T-helper 22 cell (primary cell): ENCODE measurements around the gene NAA60.
"Not testable (repeated sequence)": the region's sequence is repeated elsewhere in the genome, so short reads cannot be mapped to it uniquely, and the experiment has no call there.

Experiments
- DNase-seq: peaks from one replicate; pipeline ENCODE4 v3.0.0-alpha.2; 2020; ENCODE audit warnings: low read depth

Gene NAA60

DNA sequence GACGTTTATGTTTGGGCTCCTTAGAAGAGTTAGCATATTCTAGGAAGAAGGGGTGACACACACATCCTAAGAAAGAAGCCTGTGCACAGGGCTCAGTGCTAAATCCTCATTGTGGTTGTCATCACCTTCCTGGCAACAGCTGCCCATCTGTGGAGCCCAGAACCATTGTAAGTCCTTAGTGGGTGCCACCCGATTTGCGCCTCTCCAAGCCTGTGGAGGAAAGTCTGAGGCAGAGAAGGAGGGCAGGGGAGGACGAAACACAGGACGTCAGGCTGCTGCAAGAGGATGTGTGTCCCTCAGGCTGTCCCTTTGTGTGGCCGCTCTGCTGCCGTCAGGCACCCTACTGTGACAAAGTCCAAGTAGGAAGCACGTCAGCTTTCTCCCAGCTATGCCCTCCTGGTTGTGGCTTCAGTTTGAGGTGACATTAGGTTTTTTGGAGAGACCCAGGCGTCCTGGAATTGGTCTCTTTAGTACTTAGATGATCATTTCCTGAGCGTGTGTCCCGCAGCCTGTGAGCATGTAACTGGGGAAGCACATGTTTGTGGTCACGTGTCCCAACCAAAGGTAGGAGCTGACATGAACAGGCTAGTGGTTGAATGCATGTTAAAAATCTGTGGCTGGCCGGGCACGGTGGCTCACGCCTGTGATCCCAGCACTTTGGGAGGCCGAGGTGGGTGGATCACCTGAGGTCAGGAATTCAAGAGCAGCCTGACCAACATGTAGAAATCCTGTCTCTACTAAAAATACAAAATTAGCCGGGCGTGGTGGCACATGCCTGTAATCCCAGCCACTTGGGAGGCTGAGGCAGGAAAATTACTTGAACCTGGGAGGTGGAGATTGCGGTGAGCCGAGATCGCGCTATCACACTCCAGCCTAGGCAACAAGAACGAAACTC is 68.1 kb downstream of the NAA60 start:
- no peak for DNase-seq

DNA sequence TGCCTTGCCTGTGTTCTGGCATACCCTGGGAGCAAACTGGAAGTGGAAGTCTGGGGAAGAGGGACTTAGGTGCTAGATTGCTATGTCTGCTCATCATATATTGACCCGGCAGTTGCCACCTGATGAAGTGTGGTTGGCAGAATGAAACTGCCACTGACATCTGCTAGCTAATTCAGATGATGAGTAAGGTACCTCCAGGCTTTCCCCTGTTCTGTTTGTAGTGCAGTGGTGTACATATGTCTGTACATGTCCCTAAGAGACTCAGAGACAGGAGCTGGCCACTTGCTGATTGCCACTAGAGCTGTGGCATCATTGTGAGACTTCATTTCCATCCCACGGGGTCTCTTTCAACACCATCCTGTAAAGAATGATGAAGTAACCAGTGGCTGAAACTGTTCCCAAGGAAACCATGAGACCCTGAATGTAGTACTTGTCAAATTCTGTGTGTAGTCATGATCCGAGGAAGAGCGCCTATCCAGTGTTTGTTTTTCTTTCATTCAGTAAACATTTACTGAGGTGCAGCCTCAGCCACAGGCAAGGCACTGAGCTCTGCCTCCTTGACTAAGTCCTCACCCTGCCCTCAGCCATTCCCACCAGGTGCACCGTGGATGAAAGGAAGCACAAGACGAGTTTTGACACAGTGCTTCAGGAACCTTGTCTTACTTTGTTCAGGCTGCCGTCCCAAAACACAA is 70.6 kb downstream of the NAA60 start:
- no peak for DNase-seq

DNA sequence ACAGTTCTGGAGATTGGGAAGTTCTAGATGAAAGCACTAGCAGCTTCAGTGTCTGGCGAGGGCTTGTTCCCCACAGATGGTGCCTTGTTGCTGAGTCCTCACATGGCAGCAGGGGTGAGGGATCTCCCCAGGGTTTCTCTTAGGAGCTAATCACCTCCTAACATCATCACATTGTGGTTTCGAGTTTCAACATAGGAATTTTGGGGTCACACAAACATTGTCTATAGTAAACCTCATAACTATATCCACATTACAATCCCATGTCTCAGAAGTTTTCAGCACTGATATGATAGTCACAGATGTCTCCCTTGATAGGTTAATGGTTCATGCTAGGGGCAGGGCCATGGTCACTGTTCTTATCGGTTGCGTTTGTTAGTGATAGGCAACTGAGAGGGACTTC is 71.1 kb downstream of the NAA60 start:
- no peak for DNase-seq

- DNase-seq: no peak
These were observed 72.4 kb downstream of the NAA60 start for GRCh38 chr16:3515897-3516296.

DNA sequence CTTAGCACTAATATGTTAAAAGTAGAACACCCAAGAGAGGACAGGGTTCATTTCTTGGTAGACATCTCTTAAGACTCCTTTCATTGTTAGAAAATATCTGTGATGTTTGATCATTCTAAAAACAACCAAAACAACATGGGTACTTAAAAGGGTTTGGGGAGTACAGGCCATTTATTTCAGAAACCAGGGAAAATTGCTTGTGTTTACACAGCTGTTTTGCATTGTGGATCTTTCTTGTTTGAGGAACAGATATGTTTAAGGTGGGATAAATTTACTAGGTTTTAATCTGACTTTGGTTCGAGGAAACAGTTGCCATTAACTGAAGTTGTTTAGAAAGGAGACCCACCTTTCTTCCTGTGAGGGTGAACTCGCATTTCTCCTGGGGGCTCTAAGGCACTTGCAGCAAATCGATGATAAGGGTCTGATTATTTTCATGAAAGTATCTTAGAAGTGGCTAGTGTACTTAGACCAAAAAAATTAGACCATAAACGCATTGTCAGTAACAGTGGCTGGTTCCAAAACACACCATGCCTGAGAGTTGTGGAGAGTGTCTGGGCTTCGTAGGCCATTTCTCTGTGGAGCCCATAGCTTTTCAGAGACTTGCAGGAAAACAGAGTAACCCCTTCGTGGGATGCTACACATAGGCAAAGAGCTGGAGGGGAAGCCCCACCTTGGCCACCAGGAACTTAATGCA is 75.0 kb downstream of the NAA60 start:
- no peak for DNase-seq

GRCh38 chr16:3518986-3519348 is 75.5 kb downstream of the NAA60 start:
- no peak for DNase-seq

DNA sequence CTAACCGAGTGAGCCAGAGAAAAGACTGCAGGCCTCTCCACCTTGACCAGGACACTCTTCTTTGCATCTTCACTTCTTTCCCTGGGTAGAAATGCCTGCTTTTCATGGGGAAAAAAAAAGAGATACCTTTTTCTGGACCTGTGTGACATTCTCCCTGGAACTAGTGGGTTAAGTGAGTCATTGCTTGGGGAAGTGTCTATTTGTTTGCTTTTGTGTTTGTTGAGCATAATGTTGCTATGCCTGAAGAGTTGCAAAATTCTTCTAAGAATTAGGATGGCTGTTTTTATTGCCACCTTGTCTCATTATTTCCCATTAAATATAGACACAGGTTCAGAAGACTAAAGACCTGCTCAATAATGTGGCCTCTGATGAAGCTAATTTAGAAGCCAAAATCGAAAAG is 76.1 kb downstream of the NAA60 start:
- no peak for DNase-seq

GRCh38 chr16:3520413-3520812 is 76.9 kb downstream of the NAA60 start:
- no peak for DNase-seq

DNA sequence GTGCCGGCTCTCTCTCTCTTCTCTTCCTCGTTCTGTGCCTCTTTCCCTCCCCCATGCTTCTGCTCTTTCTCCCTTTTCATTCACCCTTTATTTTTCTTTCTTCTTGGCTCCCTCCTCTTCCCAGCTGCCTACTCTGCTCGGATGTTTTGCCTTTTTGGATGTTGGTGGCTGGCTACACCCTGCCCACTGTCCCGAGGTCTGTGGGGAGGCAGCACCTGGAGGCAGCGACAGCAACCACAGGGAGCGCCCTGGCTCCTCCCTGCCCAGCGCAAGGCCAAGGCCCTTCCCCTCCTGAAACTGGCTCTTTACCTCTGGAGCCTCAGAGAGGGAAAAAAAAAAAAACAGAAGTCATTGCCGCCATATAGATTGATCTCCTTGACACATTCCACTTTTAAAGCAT is 77.4 kb downstream of the NAA60 start:
- no peak for DNase-seq

DNA sequence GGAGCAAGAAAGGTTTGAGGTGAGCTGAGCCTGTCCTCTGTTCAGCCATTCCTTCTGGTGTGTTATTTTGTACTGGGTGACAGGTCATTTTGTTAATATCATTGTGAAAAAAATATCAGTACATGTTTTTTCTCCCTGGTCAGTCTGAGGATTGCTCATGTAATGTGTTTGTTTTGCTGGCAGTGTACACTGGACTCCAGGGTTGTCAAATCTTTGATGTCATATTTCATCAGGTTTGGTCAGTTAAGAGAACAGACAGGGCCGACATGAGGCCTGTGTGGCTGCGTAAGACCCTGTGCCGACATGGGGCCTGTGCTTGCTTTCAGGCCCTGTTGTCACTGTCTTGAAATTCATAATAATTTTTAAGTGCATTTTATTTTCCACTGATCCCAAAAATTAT is 79.8 kb downstream of the NAA60 start:
- no peak for DNase-seq

DNA sequence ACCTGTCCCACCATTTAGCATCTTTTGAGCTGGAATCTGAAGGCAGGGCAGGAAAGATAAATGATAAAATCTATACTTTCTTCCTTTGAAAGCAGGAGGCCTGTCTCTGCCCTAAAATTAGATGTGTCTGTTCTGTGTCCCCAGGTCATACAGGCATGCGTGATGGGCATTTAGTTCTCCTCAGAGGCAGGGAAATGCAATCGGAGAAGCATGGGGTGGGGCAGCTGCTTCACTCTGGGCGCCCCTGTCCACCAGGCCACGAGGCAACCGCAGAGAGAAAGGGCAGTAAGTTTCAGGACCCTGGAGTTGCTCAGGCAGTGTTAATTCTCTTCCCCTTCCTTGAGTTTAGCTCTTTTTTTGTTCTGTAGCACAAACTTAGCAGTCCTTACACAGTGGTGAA is 82.5 kb downstream of the NAA60 start:
- DNase-seq: no peak

DNA sequence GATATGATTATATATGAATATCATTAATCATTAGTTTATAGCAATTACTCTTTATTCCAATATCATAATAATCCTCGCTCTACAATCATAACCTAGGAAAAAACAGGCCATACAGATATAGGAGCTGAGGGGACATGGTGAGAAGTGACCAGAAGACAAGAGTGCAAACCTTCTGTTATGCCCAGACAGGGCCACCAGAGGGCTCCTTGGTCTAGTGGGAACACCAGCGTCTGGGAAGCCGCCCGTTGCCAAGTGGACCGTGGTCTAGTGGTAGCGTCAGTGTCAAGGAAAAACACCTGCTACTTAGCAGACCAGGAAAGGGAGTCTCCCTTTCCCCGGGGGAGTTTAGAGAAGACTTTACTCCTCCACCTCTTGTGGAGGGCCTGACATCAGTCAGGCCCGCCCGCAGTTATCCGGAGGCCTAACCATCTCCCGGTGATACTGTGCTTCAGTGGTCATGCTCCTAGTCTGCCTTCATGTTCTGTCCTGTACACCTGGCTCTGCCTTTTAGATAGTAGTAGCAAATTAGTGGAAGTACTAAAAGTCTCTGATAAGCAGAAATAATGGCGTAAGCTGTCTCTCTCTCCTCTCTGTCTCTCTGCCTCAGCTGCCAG is 83.8 kb downstream of the NAA60 start:
- not testable (repeated sequence) for DNase-seq

DNA sequence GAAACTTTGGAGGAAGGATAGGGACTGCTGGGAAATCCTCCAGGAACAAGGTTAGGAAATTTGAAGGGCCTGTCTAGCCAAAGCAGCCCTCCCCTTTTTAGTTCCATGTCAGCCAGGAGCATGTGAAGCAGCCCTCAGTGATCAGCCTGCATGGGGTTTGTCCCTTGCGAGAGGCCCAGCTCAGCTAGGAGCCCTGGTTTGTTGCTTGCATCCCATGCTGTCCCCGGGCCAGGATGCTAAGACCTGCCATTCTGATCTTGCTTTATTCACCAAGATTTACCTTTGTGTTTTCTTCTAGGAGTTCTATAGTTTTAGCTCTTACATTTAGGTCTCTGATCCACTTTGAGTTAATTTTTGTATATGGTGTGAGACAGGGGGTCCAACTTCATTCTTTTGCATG is 84.9 kb downstream of the NAA60 start:
- DNase-seq: no peak

DNA sequence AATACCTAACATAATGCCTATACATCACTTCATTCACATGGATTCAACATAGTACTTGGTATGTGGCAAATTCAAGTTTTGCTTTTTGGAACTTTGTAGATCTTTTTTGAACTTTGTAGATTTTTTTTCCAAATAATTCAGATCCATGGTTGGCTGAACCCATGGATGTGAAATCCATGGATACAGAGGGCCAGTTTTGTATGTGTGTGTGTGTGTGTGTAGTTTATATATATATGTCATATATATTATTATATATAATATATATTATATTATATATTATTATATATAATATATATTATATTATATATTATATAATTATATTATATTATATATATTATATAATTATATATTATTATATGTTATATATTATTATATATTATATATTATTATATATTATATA is 85.7 kb downstream of the NAA60 start:
- no peak for DNase-seq

DNA sequence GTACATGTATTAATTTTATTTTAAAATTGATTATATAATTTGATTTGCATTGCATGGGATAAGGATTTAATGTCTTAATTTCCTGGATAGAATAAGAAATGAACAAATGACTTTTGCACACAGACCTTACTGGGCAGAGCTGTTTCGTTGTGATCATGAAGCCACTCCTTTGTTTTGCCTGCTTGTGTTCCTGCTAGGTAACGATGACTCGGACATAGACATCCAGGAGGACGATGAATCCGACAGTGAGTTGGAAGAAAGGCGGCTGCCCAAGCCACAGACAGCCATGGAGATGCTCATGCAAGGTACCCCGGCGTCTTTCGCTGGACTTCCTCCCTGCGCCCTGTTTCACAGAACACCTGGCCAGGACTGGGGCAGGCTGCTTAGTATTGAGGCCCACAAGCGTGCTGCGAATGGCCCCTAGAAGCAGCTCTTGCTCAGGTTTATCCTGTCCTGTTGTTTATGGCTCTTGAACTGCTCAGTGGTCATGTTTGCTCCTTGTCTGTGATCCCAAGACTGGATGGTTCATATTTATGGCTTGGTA is 87.0 kb downstream of the NAA60 start:
- no peak for DNase-seq

DNA sequence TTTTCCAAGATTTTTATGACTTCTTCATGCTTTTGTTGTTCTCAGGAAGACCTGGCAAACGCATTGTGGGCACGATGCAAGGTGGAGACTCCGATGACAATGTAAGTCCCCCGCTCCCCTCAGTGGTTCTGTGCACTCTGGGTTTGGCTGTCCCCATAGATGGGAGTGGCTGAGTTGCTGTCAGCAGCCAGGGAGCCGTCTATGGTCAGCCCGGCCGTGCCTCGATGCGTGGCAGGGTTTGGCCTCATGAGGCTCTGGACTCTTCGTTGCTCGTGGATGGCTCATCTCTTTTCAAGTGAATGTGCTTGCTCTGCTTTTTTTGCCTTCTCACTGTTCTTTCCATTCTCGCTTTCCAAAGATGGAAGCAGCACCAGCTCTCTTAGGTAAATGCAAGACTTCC is 89.3 kb downstream of the NAA60 start:
- DNase-seq: no peak

- DNase-seq: no peak
These were observed 90.6 kb downstream of the NAA60 start for GRCh38 chr16:3534126-3534525.

- DNase-seq: no peak
These were observed 92.8 kb downstream of the NAA60 start for GRCh38 chr16:3536271-3536731.
